HepG2 (cell line): Measurements from ENCODE around the gene KCNAB2.

Experiments
- CHD2 ChIP-seq: IDR thresholded peaks from 2 replicates; pipeline ENCODE4 v1.6.1; 2011; ENCODE audit warnings: low read depth, low read length, improper control_type of control experiment
- RFXAP ChIP-seq: sonication (generic); formaldehyde crosslinking; IDR thresholded peaks from 2 replicates; pipeline ENCODE4 v1.4.0; 2020; ENCODE audit warnings: missing genetic modification reagents, borderline replicate concordance

GRCh38 chr1:6109688-6110087, 64.0 kb downstream of the KCNAB2 start:
- no peak for TF ChIP-seq RFXAP (CRISPR knock-in tag)
- no peak for TF ChIP-seq CHD2
